RWPE2 (cell line): Measurements from ENCODE around the gene SLC12A3.
"Not testable (repeated sequence)": the region's sequence is repeated elsewhere in the genome, so short reads cannot be mapped to it uniquely, and the experiment has no call there.

Experiments
- ATAC-seq: fragments of 200-7000 bp; cut with Tn5 transposase; 3 replicates; pipeline ENCODE4 v1.9.1; 2021; ENCODE audit warnings: low read depth
- DNase-seq: peaks from one replicate; pipeline ENCODE4 v3.0.0-alpha.2; 2020; ENCODE audit warnings: low spot score
- H3K27ac ChIP-seq: fragments of 450-650 bp; 2 replicates; pipeline ENCODE4 v1.5.1; 2017; ENCODE audit warnings: mild to moderate bottlenecking; ENCODE audit not compliant: poor library complexity, severe bottlenecking
- H3K27me3 ChIP-seq: fragments of 250-450 bp; sonication (Bioruptor Pico); 2 replicates; pipeline ENCODE4 v1.5.1; 2021; ENCODE audit warnings: mild to moderate bottlenecking, moderate library complexity; ENCODE audit not compliant: insufficient read depth, poor library complexity, severe bottlenecking
- H3K36me3 ChIP-seq: fragments of 250-450 bp; sonication (Bioruptor Pico); 2 replicates; pipeline ENCODE4 v1.5.1; 2020; ENCODE audit warnings: low read depth, mild to moderate bottlenecking, moderate library complexity
- H3K4me1 ChIP-seq: fragments of 250-450 bp; sonication (Bioruptor Pico); 2 replicates; pipeline ENCODE4 v1.5.1; 2021; ENCODE audit warnings: mild to moderate bottlenecking, moderate library complexity; ENCODE audit not compliant: insufficient read depth, poor library complexity, severe bottlenecking
- H3K4me3 ChIP-seq: fragments of 250-450 bp; sonication (Bioruptor Pico); 2 replicates; pipeline ENCODE4 v1.5.1; 2021; ENCODE audit warnings: mild to moderate bottlenecking, moderate library complexity; ENCODE audit not compliant: severe bottlenecking
- H3K9me3 ChIP-seq: fragments of 250-450 bp; sonication (Bioruptor Pico); 2 replicates; pipeline ENCODE4 v1.5.1; 2021; ENCODE audit warnings: mild to moderate bottlenecking, moderate library complexity; ENCODE audit not compliant: severe bottlenecking
- CTCF ChIP-seq: fragments of 450-650 bp; IDR thresholded peaks from one replicate; pipeline ENCODE4 v1.5.1; 2017; ENCODE audit warnings: mild to moderate bottlenecking, moderate library complexity; ENCODE audit not compliant: poor library complexity, severe bottlenecking

Gene SLC12A3

GRCh38 chr16:56931271-56931891 lies 66.4 kb downstream of the SLC12A3 start:
- no peak for TF ChIP-seq CTCF
- no peaks in the 10 kb centered on the region for H3K9me3 ChIP-seq
- DNase-seq (no peak), ATAC-seq (no peak)
- peaks cover 40% of the 10 kb centered on the region for H3K36me3 ChIP-seq
- H3K4me3 ChIP-seq: peak overlapping the region; percentile 90
- H3K4me1 ChIP-seq: peaks cover 20% of the 10 kb centered on the region
- H3K27ac ChIP-seq: peak overlapping the region; percentile 71
- no peaks in the 10 kb centered on the region for H3K27me3 ChIP-seq

- Histone ChIP-seq H3K27me3 (no peaks in the 10 kb centered on the region), H3K4me3 (peak within 1 kb of the TSS; percentile 90), H3K4me1 (peaks cover 24% of the 10 kb centered on the region), H3K27ac (peak within 1 kb of the TSS; percentile 71), H3K36me3 (peaks cover 48% of the 10 kb centered on the region), H3K9me3 (no peaks in the 10 kb centered on the region)
- peak; percentile 14 for TF ChIP-seq CTCF
- ATAC-seq (peak; percentile 90), DNase-seq (peak; percentile 98)
Measured at GRCh38 chr16:56931892-56932720, 67.1 kb downstream of the SLC12A3 start, which contains the start of gene HERPUD1. Gene HERPUD1 (plus strand): TSS chr16:56932142. CDS start chr16:56932245, 103 bp downstream.

GRCh38 chr16:56932721-56933619 lies 68.0 kb downstream of the SLC12A3 start:
- TF ChIP-seq CTCF: no peak
- Histone ChIP-seq H3K4me1 (peaks cover 29% of the 10 kb centered on the region), H3K9me3 (no peaks in the 10 kb centered on the region), H3K36me3 (peaks cover 56% of the 10 kb centered on the region), H3K4me3 (peak overlapping the region; percentile 90), H3K27ac (peak overlapping the region; percentile 71), H3K27me3 (no peaks in the 10 kb centered on the region)
- DNase-seq (no peak), ATAC-seq (peak; percentile 29)

GRCh38 chr16:56933828-56934598 lies 69.0 kb downstream of the SLC12A3 start:
- Histone ChIP-seq H3K36me3 (peaks cover 67% of the 10 kb centered on the region), H3K27ac (peak overlapping the region; percentile 71), H3K27me3 (no peaks in the 10 kb centered on the region), H3K4me1 (peaks cover 30% of the 10 kb centered on the region), H3K4me3 (peak overlapping the region; percentile 90), H3K9me3 (no peaks in the 10 kb centered on the region)
- DNase-seq: no peak
- ATAC-seq: no peak
- TF ChIP-seq CTCF: no peak

- DNase-seq, ATAC-seq, H3K9me3 ChIP-seq, H3K27me3 ChIP-seq: not testable (repeated sequence)
- Histone ChIP-seq H3K4me1 (peaks cover 30% of the 10 kb centered on the region), H3K27ac (peak overlapping the region; percentile 71), H3K36me3 (peaks cover 73% of the 10 kb centered on the region), H3K4me3 (peak overlapping the region; percentile 90)
Measured at GRCh38 chr16:56934599-56935145, 69.7 kb downstream of the SLC12A3 start.
